DOHH2 (cell line): ENCODE measurements around the gene SMIM45.

Experiments
- H3F3A ChIP-seq: fragments of 200-600 bp; sonication (generic), shearing (Covaris generic); 2 replicates; pipeline ENCODE4 v1.6.0; 2016; ENCODE audit warnings: antibody characterized with exemption, mild to moderate bottlenecking; ENCODE audit not compliant: control insufficient read depth, insufficient read depth
- H3K27ac ChIP-seq: fragments of 200-600 bp; sonication (generic); 2 replicates; pipeline ENCODE4 v1.5.1; 2014; ENCODE audit warnings: low read depth, mild to moderate bottlenecking, low read length, moderate library complexity
- H3K27me3 ChIP-seq: fragments of 200-600 bp; sonication (generic); 2 replicates; pipeline ENCODE4 v1.6.1; 2014; ENCODE audit warnings: mild to moderate bottlenecking, low read length, mixed read lengths; ENCODE audit not compliant: control insufficient read depth
- H3K36me3 ChIP-seq: fragments of 200-600 bp; sonication (generic); 2 replicates; pipeline ENCODE4 v1.6.1; 2014; ENCODE audit warnings: mild to moderate bottlenecking, low read length, moderate library complexity, mixed read lengths; ENCODE audit not compliant: control insufficient read depth
- H3K4me1 ChIP-seq: fragments of 200-600 bp; sonication (generic); 2 replicates; pipeline ENCODE4 v1.6.1; 2014; ENCODE audit warnings: mild to moderate bottlenecking, low read length, mixed read lengths; ENCODE audit not compliant: control insufficient read depth
- H3K4me2 ChIP-seq: fragments of 200-600 bp; sonication (generic); 2 replicates; pipeline ENCODE4 v1.6.0; 2014; ENCODE audit warnings: mild to moderate bottlenecking, low read length, moderate library complexity
- H3K4me3 ChIP-seq: fragments of 200-600 bp; sonication (generic); 2 replicates; pipeline ENCODE4 v1.5.1; 2014; ENCODE audit warnings: mild to moderate bottlenecking, low read length, mixed read lengths
- H3K79me2 ChIP-seq: fragments of 200-600 bp; sonication (generic); 2 replicates; pipeline ENCODE4 v1.6.1; 2014; ENCODE audit warnings: mild to moderate bottlenecking, low read length, mixed read lengths; ENCODE audit not compliant: control insufficient read depth
- H3K9me2 ChIP-seq: fragments of 200-600 bp; sonication (generic); replicated peaks from 2 replicates; pipeline ENCODE4 v1.6.1; 2014; ENCODE audit warnings: mild to moderate bottlenecking, low read length, mixed read lengths; ENCODE audit not compliant: control insufficient read depth
- H3K9me3 ChIP-seq: fragments of 200-600 bp; sonication (generic); 2 replicates; pipeline ENCODE4 v1.6.1; 2014; ENCODE audit warnings: antibody characterized with exemption, low read length, mixed read lengths; ENCODE audit not compliant: control insufficient read depth, insufficient read depth
- H4K20me1 ChIP-seq: fragments of 200-600 bp; sonication (generic); 2 replicates; pipeline ENCODE4 v1.6.0; 2014; ENCODE audit warnings: low read depth, mild to moderate bottlenecking, antibody characterized with exemption, low read length, moderate library complexity; ENCODE audit not compliant: control insufficient read depth, insufficient read depth
- EZH2phosphoT487 ChIP-seq: fragments of 200-600 bp; sonication (generic); IDR thresholded peaks from 2 replicates; pipeline ENCODE4 v1.6.1; 2017; ENCODE audit warnings: borderline replicate concordance, mild to moderate bottlenecking, antibody characterized with exemption, low read length, moderate library complexity, mixed read lengths
- TF ChIP-seq, protein P1 (sequence below): fragments of 200-600 bp; sonication (generic); IDR thresholded peaks from one replicate; pipeline ENCODE4 v1.5.1; 2014; ENCODE audit warnings: antibody characterized with exemption, mild to moderate bottlenecking, low read depth, low read length; ENCODE audit not compliant: poor library complexity, severe bottlenecking

Gene SMIM45

GRCh38 chr22:41951898-41952474 is at the start of gene SMIM45:
Gene SMIM45, plus strand, starts transcription at chr22:41952150.
- H3K27ac ChIP-seq = peak within 1 kb of the TSS; percentile 60
- H3K4me3 ChIP-seq = peak within 1 kb of the TSS; percentile 81
- H3K9me2 ChIP-seq = no peaks in the 10 kb centered on the region
- H3K27me3 ChIP-seq = no peaks in the 10 kb centered on the region
- TF ChIP-seq EZH2phosphoT487 = no peak
- TF ChIP-seq, protein P1, sequence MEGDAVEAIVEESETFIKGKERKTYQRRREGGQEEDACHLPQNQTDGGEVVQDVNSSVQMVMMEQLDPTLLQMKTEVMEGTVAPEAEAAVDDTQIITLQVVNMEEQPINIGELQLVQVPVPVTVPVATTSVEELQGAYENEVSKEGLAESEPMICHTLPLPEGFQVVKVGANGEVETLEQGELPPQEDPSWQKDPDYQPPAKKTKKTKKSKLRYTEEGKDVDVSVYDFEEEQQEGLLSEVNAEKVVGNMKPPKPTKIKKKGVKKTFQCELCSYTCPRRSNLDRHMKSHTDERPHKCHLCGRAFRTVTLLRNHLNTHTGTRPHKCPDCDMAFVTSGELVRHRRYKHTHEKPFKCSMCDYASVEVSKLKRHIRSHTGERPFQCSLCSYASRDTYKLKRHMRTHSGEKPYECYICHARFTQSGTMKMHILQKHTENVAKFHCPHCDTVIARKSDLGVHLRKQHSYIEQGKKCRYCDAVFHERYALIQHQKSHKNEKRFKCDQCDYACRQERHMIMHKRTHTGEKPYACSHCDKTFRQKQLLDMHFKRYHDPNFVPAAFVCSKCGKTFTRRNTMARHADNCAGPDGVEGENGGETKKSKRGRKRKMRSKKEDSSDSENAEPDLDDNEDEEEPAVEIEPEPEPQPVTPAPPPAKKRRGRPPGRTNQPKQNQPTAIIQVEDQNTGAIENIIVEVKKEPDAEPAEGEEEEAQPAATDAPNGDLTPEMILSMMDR = peak; percentile 32
- peaks cover 45% of the 10 kb centered on the region for H3K79me2 ChIP-seq
- H3K36me3 ChIP-seq = no peaks in the 10 kb centered on the region
- peaks cover 86% of the 10 kb centered on the region for H3K4me1 ChIP-seq
- H3F3A ChIP-seq = peaks cover 23% of the 10 kb centered on the region
- H3K9me3 ChIP-seq = no peaks in the 10 kb centered on the region
- H3K4me2 ChIP-seq = peak within 1 kb of the TSS; percentile 75
- no peaks in the 10 kb centered on the region for H4K20me1 ChIP-seq

DNA sequence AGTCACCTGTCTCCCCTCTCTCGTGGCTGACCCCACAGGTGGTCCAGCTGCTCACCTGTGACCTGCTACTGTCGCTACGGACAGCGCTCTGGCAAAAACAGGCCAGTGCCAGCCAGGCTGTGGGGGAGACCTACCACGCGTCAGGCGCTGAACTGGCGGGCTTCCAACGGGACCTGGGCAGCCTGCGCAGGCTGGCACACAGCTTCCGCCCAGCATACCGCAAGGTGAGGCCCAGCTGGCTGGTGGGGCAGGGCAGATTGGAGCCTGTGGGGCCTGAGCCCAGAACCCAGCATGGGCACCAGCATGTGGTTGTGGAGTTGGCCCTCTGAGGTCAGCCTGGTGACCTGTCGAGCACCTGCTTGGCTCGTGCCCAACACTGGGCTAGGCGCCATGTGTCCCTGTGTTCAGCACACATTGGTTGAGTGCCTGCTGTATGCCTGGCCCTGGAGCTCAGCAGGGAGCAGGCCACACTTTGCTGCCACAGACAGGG is 49.0 kb upstream of the SMIM45 start:
- H4K20me1 ChIP-seq = peaks cover 7% of the 10 kb centered on the region
- no peaks in the 10 kb centered on the region for H3K79me2 ChIP-seq
- TF ChIP-seq, protein P1 = no peak
- TF ChIP-seq EZH2phosphoT487 = no peak
- no peaks in the 10 kb centered on the region for H3K4me1 ChIP-seq
- H3F3A ChIP-seq = peaks cover 5% of the 10 kb centered on the region; the same call in 1 of the 2 replicates
- H3K27ac ChIP-seq = no peak overlapping the region
- peaks cover 87% of the 10 kb centered on the region for H3K36me3 ChIP-seq
- H3K4me3 ChIP-seq = no peak overlapping the region
- H3K27me3 ChIP-seq = no peaks in the 10 kb centered on the region
- H3K9me3 ChIP-seq = no peaks in the 10 kb centered on the region
- H3K4me2 ChIP-seq = no peak overlapping the region
- H3K9me2 ChIP-seq = no peaks in the 10 kb centered on the region

DNA sequence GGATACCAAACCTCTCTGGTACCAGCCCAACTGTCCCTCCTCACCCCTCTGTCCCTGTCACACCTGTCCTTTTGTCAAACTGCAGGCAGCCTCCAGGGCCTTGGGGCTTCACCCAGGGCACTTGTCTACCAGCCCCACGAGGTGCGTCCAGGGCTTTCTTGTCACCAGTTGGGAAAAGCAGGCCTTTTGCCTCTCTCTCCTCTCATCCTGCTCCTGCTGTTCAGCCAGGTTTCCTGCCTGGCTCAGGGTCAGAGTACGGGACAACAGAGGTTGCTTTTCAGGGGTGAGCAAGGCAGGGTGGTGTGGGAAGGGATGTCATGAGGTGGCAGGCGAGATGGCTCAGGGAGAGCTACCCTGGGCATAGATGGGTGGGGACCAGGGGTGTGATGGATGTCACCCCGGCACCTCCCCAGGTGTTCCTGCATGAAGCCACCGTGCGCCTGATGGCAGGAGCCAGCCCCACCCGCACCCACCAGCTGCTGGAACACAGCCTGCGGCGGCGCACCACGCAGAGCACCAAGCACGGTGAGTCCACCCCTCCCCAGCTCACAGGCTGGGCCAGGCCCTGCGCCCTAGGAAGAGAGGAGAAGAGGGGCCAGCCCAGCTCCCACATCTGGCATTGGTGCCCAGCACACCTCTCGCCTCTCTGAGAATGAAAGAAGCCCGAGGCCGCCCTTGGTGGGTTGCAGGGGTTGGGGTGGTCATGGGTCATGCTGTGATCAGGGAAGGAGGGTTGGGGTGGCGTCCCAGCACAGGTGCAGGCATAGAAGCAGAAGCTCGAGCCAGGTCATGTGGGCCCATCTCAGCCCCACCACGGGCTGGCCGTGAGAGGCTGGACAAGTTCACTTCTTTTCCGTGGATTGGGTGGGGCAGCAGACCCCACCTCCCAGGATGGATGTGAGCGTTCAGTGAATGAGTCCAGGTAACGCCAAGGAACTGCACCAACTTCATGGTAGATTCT is 47.2 kb upstream of the SMIM45 start:
- TF ChIP-seq EZH2phosphoT487 = no peak
- TF ChIP-seq, protein P1 = no peak
- Histone ChIP-seq H3K36me3 (peaks cover 69% of the 10 kb centered on the region), H3K4me1 (peaks cover 5% of the 10 kb centered on the region; the same call in 1 of the 2 replicates), H3F3A (peaks cover 5% of the 10 kb centered on the region; the same call in 1 of the 2 replicates), H3K27me3 (peaks cover 10% of the 10 kb centered on the region), H3K4me2 (no peak overlapping the region), H4K20me1 (peaks cover 4% of the 10 kb centered on the region), H3K27ac (no peak overlapping the region), H3K79me2 (no peaks in the 10 kb centered on the region), H3K9me3 (no peaks in the 10 kb centered on the region), H3K9me2 (no peaks in the 10 kb centered on the region), H3K4me3 (no peak overlapping the region)
